GM12892 (cell line): Measurements from ENCODE around the gene CATSPER1.

Source experiments
- DNase-seq: peaks from one replicate; pipeline ENCODE4 v3.0.0; 2011; ENCODE audit not compliant: insufficient read length
- FAIRE-seq: peaks from 2 replicates; lab custom pipeline; 2011; peaks lifted over from hg19 to GRCh38; lab: Jason Lieb, UNC
- POLR2A ChIP-seq: IDR thresholded peaks from 2 replicates; pipeline ENCODE4 v1.6.1; 2011; ENCODE audit warnings: low read depth, low read length, control low read depth
- POLR2AphosphoS5 ChIP-seq: IDR thresholded peaks from 2 replicates; pipeline ENCODE4 v1.6.1; 2011; ENCODE audit warnings: low read depth, low read length, control low read depth
- TAF1 ChIP-seq: IDR thresholded peaks from 2 replicates; pipeline ENCODE4 v1.6.1; 2011; ENCODE audit warnings: low read depth, mild to moderate bottlenecking, control low read depth, low read length, borderline replicate concordance

CATSPER1 gene

DNA sequence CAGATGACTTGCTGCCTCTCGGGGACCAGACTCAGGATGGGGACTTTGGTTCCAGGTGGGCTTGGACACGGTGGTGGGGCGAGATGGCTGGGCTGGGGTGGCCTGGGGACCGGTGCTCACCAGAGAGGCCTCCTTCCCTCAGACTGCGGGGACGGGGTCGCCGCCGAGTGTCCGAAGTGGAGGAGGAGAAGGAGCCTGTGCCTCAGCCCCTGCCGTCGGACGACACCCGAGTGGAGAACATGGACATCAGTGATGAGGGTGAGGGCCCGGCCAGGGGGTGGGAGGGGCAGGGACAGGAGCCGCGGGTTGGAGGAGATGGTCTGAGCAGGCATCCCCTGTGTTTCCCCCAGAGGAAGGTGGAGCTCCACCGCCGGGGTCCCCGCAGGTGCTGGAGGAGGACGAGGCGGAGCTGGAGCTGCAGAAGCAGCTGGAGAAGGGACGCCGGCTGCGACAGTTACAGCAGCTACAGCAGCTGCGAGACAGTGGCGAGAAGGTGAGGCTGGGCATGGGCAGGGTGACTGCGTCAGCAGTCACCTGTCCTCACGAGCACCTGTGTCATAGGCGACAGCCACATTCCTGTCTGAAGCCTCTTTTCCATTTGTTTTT, 58.8 kb downstream of the CATSPER1 start:
- FAIRE-seq (no peak), DNase-seq (no peak)
- TF ChIP-seq TAF1 (no peak), POLR2AphosphoS5 (no peak), POLR2A (no peak)
